Frontal cortex (tissue), 4 donors: ENCODE results near the gene ZNF624. TPM values are rescaled to one million over a fixed set of nuclear protein-coding genes. Genes with fewer than 3 reads are reported as not detected.
A peak's percentile ranks its signal among the peaks of the same experiment; 100 is the strongest.

Experiments used
- DNase-seq, 2 donors: peaks; one replicate each; pipeline ENCODE4 v3.0.0; 2012; ENCODE audit warnings: low spot score in 2 of 2
- FAIRE-seq: peaks from 2 replicates; lab custom pipeline; 2012; peaks lifted over from hg19 to GRCh38; lab: Jason Lieb, UNC
- small RNA-seq: library from RNA; depleted of rRNA; stranded (forward); fragments of <200 nt; gene quantifications from one replicate; pipeline ENCODE3, GENCODE V24; 2014
- total RNA-seq: library from RNA; depleted of rRNA; stranded (reverse); fragments of >200 nt; gene quantifications from one replicate; pipeline ENCODE4 v1.2.3, GENCODE V29; 2014
- donor health status: control.
- donor health status: control.
- donor health status: control.

Gene ZNF624
- total RNA-seq, 1 donor from 2014 or later: 34.6 TPM

- DNase-seq: no peak
- no peak for FAIRE-seq
Measured at GRCh38 chr17:16617481-16618060, 36.1 kb downstream of the ZNF624 start.

DNA sequence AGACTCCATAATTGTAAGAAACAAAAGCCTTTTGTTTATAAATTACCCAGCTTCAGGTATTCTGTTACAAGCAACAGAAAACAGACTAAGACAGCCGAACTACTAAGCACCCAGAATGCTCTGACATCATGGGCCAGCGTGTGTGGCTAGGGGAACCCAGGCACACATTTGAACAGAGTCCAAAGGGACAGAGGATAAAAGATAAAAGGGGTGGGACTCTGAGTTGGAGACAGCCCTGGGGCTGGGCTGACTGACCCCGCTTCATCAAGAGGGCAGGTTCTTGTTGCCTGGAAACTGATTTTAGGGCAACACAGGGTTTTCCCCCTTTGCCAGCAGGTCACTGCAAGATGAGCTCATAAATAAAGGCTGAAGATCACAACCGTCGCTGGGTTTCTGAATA is 54.1 kb downstream of the ZNF624 start:
- DNase-seq: no peak
- FAIRE-seq: no peak

DNA sequence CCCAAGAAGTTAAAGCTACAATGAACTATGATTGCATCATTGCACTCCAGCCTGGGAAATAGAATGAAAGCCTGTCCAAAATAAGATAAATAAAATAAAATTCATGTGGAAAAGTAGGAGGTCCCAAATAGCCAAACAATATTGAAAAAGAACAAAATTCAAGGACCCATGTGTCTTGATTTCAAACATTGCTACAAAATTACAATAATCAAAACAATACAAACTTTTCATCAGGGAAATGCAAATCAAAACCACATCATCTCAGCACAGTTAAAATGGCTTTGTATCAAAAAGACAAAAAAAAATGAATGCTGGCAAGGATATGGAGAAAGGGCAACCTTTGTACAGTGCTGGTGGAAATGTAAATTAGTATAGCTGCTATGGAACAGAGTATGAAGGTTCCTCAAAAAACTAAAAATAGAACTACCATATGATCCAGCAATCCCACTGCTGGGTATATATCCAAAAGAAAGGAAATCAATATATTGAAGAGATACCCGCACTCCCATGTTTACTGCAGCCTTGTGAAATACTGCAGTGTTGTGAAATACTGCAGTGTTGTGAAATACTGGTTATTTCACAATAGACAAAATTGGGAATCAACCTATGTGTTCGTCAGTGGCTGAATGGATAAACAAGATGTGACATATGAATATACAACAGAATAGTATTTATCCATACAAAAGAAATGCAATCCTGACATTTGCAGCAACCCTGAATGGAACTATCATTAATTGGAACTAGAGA is 60.1 kb downstream of the ZNF624 start:
- DNase-seq: no peak
- FAIRE-seq: no peak

GRCh38 chr17:16589097-16589969 is 64.3 kb downstream of the ZNF624 start:
- FAIRE-seq: no peak
- peak; percentile 78 to 87 for DNase-seq

DNA sequence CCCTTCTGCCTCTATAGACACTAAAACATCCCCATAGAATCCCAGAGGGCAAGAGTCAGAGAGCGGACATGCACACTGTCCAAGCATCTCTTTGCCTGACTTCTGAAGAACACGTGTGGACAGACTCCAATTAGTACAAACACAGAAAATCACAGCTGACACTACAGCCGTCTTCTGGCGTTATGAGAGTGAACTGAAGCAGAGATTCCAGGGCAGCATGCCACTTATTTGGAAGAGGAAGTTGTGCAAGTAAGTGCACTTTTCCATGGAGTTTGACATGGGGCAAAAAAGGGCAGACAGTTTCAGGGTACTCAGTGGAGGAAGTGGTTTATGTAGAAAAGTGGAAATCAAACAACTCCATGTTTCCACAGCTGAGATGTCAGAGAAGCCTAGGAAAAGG is 67.9 kb downstream of the ZNF624 start:
- FAIRE-seq (no peak), DNase-seq (no peak)

DNA sequence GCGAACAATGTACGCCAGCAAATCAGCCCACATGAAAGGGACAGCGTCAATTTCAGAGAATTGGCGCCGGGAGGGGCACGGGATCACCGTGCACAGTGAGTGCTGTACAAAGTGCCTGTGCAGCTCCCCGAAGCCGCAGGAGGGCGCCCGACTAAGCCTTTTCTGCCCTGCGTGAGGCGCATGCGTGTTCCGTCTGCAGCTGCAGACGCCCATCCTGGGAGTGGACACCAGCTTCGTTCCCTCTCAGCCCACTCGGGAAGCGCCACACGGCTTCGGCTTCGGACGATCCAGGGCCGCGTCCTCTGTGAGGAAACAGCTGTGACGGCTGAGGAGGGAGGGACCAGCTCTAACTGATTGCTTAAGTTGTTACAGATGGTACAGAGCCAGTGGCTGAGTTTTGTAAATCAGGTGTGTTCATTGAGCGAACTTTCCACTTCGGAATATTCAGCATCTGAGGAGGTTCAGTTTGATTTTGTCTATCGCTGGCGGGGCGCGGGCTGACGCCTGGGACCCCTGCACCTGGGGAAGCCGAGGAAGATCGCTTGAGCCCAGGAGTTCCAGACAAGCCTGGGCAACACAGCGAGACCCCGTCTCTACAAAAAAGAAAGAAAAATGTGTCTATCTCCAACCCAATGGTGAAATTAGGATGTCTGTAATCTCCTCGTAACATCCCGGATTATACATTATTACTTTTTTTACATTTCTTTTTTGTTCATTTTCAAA is 69.2 kb downstream of the ZNF624 start:
- DNase-seq (peak; percentile 80 to 97), FAIRE-seq (no peak)

GRCh38 chr17:16583781-16584180 is 69.9 kb downstream of the ZNF624 start:
- DNase-seq (no peak), FAIRE-seq (no peak)

GRCh38 chr17:16573466-16573865 is 80.2 kb downstream of the ZNF624 start:
- no peak for DNase-seq
- FAIRE-seq: no peak

Small RNA genes lying within 50 kb of the gene (small RNA-seq; reads per million reads assigned to genes)
- gene RNU6-405P: not detected

Other genes starting within 250 kb of the ZNF624 start
- gene TRPV2, start 238.3 kb downstream of the ZNF624 start, total RNA-seq: 2.4 TPM
- gene LRRC75A, start 161.7 kb downstream of the ZNF624 start, total RNA-seq: 3.3 TPM
- 27.3 TPM for gene ZNF287, start 84.6 kb downstream of the ZNF624 start, total RNA-seq
- 48.5 TPM for gene CCDC144A, start 36.4 kb upstream of the ZNF624 start, total RNA-seq